HG02884 (cell line): ENCODE data around the gene NCAM1.

Experiments used
- ATAC-seq: cut with Tn5 transposase; IDR thresholded peaks from one replicate; pipeline ENCODE4 v1.9.1; 2021; ENCODE audit warnings: mild to moderate bottlenecking, moderate library complexity; ENCODE audit not compliant: unreplicated experiment

The NCAM1 gene

DNA sequence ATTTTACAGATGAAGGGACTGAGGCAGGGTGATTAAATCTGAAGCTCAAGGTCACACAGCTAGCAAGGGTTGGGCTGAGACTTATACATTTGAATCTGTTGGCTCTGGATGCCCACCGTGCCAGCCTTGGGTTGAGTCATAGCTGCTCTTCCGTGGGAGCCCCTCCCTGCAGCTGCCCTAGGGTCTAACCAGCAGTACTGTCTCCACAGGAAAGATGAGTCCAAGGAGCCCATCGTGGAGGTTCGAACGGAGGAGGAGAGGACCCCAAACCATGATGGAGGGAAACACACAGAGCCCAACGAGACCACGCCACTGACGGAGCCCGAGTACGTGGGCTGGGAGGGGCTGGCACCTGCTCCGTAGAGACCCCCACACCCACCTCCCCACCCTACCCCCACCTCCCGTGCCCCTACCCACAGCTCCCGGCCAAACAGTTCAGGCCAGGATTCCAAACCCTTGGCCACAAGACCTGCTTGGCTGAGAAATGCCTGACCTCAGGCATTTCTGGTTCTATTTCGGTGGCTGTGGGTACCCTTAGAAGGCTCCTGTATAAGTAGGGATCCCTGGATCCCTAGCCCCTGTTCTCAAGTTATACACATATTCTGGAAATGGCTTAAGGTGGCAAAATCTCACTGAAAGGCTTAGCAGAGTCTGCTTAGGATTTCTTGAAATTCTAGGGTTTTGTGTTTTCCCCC is 310.5 kb downstream of the NCAM1 start:
- no peak for ATAC-seq

GRCh38 chr11:113272281-113272680 is 311.1 kb downstream of the NCAM1 start:
- no peak for ATAC-seq

DNA sequence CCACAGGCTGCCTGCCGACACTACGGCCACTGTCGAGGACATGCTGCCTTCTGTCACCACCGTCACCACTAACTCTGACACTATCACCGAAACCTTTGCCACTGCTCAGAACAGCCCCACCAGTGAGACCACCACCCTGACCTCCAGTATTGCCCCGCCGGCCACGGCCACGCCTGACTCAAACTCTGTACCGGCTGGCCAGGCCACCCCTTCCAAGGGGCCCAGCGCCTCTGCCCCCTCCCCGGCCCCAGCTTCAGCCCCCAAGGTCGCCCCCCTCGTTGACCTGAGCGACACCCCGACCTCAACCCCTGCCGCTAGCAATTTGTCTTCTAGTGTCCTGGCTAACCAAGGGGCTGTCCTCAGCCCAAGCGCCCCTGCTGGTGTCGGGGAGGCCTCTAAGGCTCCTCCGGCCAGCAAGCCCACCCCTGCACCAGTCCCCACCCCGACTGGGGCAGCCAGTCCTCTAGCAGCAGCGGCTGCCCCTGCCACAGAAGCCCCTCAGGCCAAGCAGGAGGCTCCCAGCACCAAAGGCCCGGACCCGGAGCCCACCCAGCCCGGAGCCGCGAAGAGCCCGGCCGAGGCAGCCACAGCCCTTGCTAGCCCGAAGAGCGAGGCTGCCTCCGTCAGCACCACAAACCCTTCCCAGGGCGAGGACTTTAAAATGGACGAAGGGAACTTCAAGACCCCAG is 311.9 kb downstream of the NCAM1 start:
- ATAC-seq, result no peak

DNA sequence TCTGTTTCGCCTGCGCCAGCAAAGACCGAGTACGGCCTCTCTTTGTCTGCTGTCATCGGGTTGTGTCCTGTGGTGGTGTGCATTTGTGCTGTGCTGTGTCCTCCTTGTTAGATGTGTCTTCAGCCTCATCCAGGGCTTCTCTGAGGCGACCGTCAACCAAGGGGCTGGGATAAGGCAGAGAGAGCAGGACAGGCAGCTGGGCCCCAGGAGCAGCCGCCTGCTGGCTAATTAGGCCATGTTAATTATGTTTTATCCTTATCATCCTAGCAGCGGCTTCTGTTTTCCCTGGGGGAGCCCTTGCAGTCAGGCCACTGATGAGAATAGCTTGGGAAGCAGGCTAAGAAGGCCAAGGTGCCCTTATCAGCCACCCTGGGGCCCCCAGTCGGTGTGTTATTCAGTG is 312.5 kb downstream of the NCAM1 start:
- no peak for ATAC-seq

GRCh38 chr11:113274713-113275582 is 313.7 kb downstream of the NCAM1 start:
- ATAC-seq, result no peak

- no peak for ATAC-seq
Measured at GRCh38 chr11:113275602-113276001, 314.4 kb downstream of the NCAM1 start.

GRCh38 chr11:113276466-113276865 is 315.2 kb downstream of the NCAM1 start:
- ATAC-seq, result no peak

GRCh38 chr11:113277907-113278306 is 316.7 kb downstream of the NCAM1 start:
- ATAC-seq, result no peak

- ATAC-seq, result no peak
Measured at GRCh38 chr11:113278481-113278880, 317.3 kb downstream of the NCAM1 start.

DNA sequence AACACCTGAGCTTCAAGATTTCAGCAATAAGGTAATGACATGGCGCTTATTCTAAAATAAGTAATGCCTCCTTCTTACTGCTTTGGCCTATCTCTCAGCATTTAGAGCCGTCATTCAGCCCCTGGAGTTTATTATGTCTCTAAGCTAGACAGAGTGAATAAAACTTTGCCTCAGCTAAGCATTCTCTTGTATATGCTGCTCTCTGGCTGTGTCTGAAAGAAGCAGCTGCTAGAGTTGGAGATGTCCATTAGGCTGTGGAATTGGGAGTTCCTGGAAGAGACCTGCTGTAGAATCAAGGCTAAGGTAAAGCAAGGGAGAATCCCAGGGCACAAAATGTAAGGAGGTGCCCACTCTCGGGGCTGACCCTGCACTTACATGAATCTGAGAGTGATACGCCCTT is 317.7 kb downstream of the NCAM1 start:
- ATAC-seq, result no peak

DNA sequence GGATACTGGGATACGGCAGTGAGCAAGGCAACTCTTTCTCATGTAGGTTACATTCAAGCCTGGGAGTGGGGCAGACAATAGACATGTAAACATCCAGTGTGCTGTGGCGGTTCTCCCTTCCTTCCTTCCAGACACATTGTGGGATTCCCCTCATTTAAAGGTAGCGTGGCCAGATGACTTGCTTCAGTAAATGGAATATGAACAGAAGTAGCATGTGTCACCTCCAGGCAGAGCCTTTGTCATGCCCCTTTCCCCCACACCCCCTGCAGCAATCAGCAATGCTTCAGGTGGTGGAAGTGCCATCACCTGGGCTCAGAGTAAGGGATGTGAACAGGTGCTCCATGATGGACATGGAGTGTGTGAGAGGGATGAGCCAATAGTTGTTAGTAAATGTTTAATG is 318.4 kb downstream of the NCAM1 start:
- no peak for ATAC-seq

DNA sequence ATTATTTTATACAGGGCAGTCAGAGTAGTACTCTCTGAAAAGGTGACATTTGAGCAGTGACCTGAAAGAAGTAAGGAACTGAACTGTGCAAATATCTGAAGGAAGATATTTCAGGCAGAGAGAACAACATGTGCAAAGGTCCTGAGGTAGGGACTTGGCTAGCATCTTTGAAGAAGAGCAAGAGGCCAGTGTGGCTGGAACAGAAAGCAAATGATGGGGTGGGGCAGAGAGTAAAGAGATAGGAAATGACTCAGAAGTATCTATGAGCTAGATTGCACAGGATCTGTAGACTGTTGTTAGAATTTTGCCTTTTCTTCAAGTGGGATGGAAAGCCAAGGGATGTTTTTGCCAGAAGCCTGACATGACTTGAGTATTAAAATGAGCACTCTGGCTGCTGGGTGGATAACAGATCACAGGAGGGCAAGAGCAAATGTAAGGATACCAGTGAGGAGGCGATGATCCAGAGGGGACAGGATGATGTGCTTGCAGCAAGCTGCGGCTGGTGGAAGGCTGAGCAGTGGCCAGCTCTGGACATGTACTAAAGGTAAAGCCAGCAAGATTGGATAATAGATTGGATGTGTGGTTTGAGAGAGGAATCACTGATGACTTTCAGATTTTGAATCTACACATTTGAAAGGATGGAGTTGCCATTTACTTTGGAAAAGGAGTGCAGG is 320.0 kb downstream of the NCAM1 start:
- ATAC-seq, result no peak

- no peak for ATAC-seq
Measured at GRCh38 chr11:113282898-113283437, 321.7 kb downstream of the NCAM1 start.

GRCh38 chr11:113283881-113284280 is 322.7 kb downstream of the NCAM1 start:
- ATAC-seq, result no peak

- no peak for ATAC-seq
Measured at GRCh38 chr11:113286009-113286408, 324.8 kb downstream of the NCAM1 start.

DNA sequence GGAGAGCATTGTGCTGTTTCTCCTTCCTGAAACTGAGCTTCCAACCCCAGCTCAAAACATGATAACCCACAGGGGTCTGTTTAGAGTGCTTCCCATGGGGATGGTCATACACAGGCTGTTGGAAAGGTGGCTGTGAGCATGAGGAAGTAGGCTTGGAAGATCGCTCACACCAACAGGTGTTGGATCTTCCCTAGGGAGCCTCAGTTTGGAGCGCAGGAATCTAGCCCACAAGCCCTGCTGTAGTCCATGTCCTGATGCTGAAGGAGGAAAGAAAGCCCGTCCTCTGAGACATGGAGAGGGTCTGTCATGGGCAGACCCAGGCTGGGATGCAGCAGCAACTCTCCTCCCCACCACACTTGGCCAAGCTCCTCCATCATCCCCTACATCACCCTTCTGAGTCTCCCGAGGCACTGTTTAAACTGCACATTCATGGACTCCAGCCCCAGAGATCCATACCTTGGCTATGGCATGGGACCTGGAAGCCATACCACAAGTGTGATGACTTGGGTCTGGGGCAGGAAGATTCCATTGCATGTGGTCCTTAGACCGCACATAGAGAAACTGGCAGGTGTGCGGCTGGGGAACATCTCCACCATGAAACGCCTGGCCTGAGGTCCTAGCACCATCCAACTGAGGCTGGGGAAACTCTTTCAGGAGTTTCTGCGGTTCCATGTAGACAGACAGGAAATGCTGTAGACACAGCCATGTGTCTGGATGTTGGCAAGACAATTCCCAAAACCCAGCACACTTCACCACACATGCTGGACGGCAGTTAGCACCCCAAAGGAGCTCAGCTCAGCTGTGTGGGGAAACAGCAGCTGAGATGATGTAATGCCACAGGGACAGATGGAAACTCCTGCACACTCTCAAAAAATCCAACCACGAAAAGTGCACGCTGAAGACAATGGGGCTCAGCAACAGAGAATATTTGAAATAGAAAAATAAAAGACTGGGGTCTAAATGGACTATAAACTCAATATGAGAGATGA is 325.6 kb downstream of the NCAM1 start:
- no peak for ATAC-seq

GRCh38 chr11:113287801-113288200 is 326.6 kb downstream of the NCAM1 start:
- ATAC-seq, result no peak

DNA sequence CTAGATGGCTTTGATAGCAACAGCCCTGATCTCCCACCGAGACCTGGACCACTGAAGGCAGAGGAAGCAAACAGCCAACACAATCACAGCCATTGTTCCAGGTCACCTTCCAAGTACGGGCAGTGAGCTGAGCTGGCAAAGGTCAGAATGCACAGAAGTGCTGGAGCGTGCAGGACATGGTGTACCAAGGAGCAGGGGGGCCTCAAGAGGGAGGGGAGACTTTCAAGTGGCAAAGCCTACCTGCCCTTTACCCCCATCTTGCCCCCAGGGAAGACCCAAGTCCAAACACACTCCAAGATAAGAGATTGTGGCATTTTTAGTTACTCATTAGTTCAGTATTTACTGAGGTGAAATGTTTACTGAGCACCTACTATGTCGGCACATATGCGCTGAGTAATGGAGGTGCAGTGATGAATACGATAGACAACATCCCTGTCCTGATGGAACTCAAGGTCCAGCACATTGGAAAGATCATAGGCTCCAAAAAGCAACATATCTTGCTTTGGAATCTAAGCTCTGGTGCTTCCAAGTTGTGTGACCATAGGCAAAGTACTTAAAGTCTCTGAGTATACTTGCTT is 327.2 kb downstream of the NCAM1 start:
- no peak for ATAC-seq

DNA sequence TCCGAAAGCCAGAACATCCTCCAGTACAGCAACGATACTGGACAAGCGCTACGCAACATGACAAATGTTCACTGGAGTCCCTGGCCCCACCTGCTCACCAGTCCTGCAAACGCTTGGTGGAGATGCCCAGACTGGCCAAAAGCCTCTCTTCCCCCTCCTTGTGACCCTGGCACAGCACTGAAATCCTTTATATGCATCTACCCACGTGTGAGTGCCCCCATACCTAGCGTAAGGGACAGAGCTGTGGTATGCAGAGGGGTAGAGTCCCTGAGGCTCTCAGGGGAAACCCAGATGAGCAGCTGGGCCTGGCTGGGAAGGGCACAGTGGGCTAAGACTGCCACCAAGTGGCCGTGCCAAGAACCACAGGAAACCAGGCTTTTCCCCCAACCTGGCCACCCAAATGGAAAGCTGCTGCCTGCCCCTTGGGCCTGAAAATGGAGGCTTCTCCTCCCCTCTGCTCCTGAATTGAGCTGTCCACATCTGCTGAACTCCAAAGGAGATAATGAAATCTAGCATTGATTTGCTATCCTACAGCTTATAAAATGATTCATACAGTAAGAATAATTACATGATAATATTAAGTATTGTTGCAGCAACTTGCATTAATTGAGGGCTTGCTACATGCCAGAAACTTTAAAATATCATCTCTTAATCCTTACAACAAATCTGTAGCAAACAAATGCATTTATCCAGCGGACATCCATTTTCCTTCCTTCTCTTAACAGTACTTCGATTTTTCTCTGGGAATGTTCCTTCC is 328.4 kb downstream of the NCAM1 start:
- ATAC-seq, result peak; percentile 78
